Thyroid gland (tissue), 4 donors: ENCODE data around the gene RCN2. TPM values are rescaled to one million over a fixed set of nuclear protein-coding genes. Genes with fewer than 3 reads are reported as not detected.

Source experiments
- DNase-seq, 2 donors: peaks; one replicate each; pipeline ENCODE4 v3.0.0-alpha.2; 2019
- H3K27ac ChIP-seq, 3 donors: fragments of 200-600 bp; sonication (generic); 1 replicate in 2 of 3; 2 replicates in 1 of 3; pipeline ENCODE4 v1.5.1; 2016 to 2019; ENCODE audit warnings: mild to moderate bottlenecking in 1 of 3, moderate library complexity in 1 of 3
- H3K27me3 ChIP-seq: fragments of 200-600 bp; sonication (generic); one replicate; pipeline ENCODE4 v1.5.1; 2019
- H3K36me3 ChIP-seq, 2 donors: fragments of 200-600 bp; sonication (generic); one replicate each; pipeline ENCODE4 v1.5.1; 2016 to 2019
- H3K4me1 ChIP-seq, 2 donors: fragments of 200-600 bp; sonication (generic); one replicate each; pipeline ENCODE4 v1.5.1; 2017 to 2019
- H3K4me3 ChIP-seq, 3 donors: fragments of 200-600 bp; sonication (generic); replicated peaks in 1 of 3; 1 replicate in 2 of 3; 2 replicates in 1 of 3; pipeline ENCODE4 v1.5.1; 2016; ENCODE audit warnings: mild to moderate bottlenecking in 1 of 3
- H3K9me3 ChIP-seq: fragments of 200-600 bp; sonication (generic); one replicate; pipeline ENCODE4 v1.5.1; 2017
- CTCF ChIP-seq, 6 experiments: fragments of 200-600 bp in 3 of 6; fragments of 450-650 bp in 3 of 6; sonication (generic) in 3 of 6; IDR thresholded peaks; one replicate each; pipeline ENCODE4 v1.5.1; 2016 to 2019; ENCODE audit warnings: antibody characterized with exemption in 6 of 6, mild to moderate bottlenecking in 2 of 6, inconsistent platforms in 1 of 6, moderate library complexity in 1 of 6
- POLR2A ChIP-seq, 2 donors: fragments of 450-650 bp; IDR thresholded peaks; one replicate each; pipeline ENCODE4 v1.6.1; 2017; ENCODE audit warnings: antibody characterized with exemption in 2 of 2, mild to moderate bottlenecking in 2 of 2, moderate library complexity in 1 of 2
- WGBS, 2 donors: methylation state at CpG; one replicate each; pipeline ENCODE4 v1.1.5; 2017; 5-methylcytosine and 5-hydroxymethylcytosine counted together
- intact Hi-C: fragments of 100-400 bp; cut with DNase I; formaldehyde crosslinking; loops from one replicate; pipeline ENCODE4 v1.15.1; 2023
- total RNA-seq, 4 donors: library from RNA; depleted of rRNA; stranded (reverse); fragments of >200 nt; gene quantifications; one replicate each; pipeline ENCODE4 v1.2.3, GENCODE V29; 2016

RCN2 gene
- total RNA-seq, 4 donors from 2014 or later: 44.8 to 64.8 (median 53.4) TPM

- Histone ChIP-seq H3K4me3 (no peak overlapping the region), H3K27me3 (no peaks in the 10 kb centered on the region), H3K36me3 (peaks cover 7 to 15% of the 10 kb centered on the region in 2 donors), H3K9me3 (no peaks in the 10 kb centered on the region), H3K27ac (no peak overlapping the region), H3K4me1 (no peaks in the 10 kb centered on the region)
- 92 to 95% methylated on average over 1 of the region's 1 CpG for WGBS, 2 donors
- intact Hi-C loops: no loop called here
- TF ChIP-seq POLR2A (IDR thresholded peaks at IDR 0.05): no peak
- TF ChIP-seq CTCF (IDR thresholded peaks at IDR 0.05): no peak
- DNase-seq: no peak
These were observed 19.7 kb downstream of the RCN2 start for GRCh38 chr15:76951220-76951619.

GRCh38 chr15:76953913-76954312, 22.4 kb downstream of the RCN2 start:
- no peak overlapping the region for H3K27ac ChIP-seq
- peaks cover 3 to 4% of the 10 kb centered on the region in 2 donors for H3K36me3 ChIP-seq
- H3K4me1 ChIP-seq: no peaks in the 10 kb centered on the region
- no peaks in the 10 kb centered on the region for H3K9me3 ChIP-seq
- no peaks in the 10 kb centered on the region for H3K27me3 ChIP-seq
- DNase-seq: no peak
- no peak for TF ChIP-seq CTCF (IDR thresholded peaks at IDR 0.05)
- no peak for TF ChIP-seq POLR2A (IDR thresholded peaks at IDR 0.05)
- WGBS, 2 donors: 51 to 60% methylated on average over 3 of the region's 3 CpGs
- no peak overlapping the region for H3K4me3 ChIP-seq
- intact Hi-C loops: no loop called here

GRCh38 chr15:76954744-76955143, 23.2 kb downstream of the RCN2 start:
- no peaks in the 10 kb centered on the region for H3K36me3 ChIP-seq
- no peaks in the 10 kb centered on the region for H3K4me1 ChIP-seq
- H3K4me3 ChIP-seq: no peak overlapping the region
- no peak for DNase-seq
- WGBS, 2 donors: 76 to 77% methylated on average over 2 of the region's 2 CpGs
- H3K27ac ChIP-seq: no peak overlapping the region
- intact Hi-C loops: no loop called here
- no peak for TF ChIP-seq CTCF (IDR thresholded peaks at IDR 0.05)
- no peak for TF ChIP-seq POLR2A (IDR thresholded peaks at IDR 0.05)
- H3K27me3 ChIP-seq: no peaks in the 10 kb centered on the region
- H3K9me3 ChIP-seq: no peaks in the 10 kb centered on the region

GRCh38 chr15:76961268-76962011, 29.9 kb downstream of the RCN2 start:
- Histone ChIP-seq H3K27me3 (no peaks in the 10 kb centered on the region), H3K4me3 (no peak overlapping the region), H3K36me3 (no peaks in the 10 kb centered on the region), H3K27ac (no peak overlapping the region), H3K9me3 (no peaks in the 10 kb centered on the region), H3K4me1 (peaks cover 0 to 3% of the 10 kb centered on the region in 2 donors)
- TF ChIP-seq POLR2A (IDR thresholded peaks at IDR 0.05) (no peak), CTCF (IDR thresholded peaks at IDR 0.05) (no peak)
- intact Hi-C loops: no loop called here
- 59 to 68% methylated on average over 6 of the region's 6 CpGs for WGBS, 2 donors
- DNase-seq: no peak

- Histone ChIP-seq H3K4me1 (peaks cover 0 to 3% of the 10 kb centered on the region in 2 donors), H3K4me3 (no peak overlapping the region)
- TF ChIP-seq POLR2A (IDR thresholded peaks at IDR 0.05) (no peak), CTCF (IDR thresholded peaks at IDR 0.05) (no peak)
These were observed 30.9 kb downstream of the RCN2 start for GRCh38 chr15:76962337-76963013.

More at GRCh38 chr15:76962337-76963013, 30.9 kb downstream of the RCN2 start:
- WGBS, 2 donors: 91 to 92% methylated on average over 9 of the region's 9 CpGs
- no peaks in the 10 kb centered on the region for H3K27me3 ChIP-seq
- intact Hi-C loops: no loop called here
- no peak for DNase-seq
- H3K9me3 ChIP-seq: no peaks in the 10 kb centered on the region
- H3K36me3 ChIP-seq: no peaks in the 10 kb centered on the region
- no peak overlapping the region for H3K27ac ChIP-seq
